Gastroesophageal sphincter (tissue), 3 donors: ENCODE results near the gene WNK4.

Experiments used
- CTCF ChIP-seq, 4 experiments: fragments of 200-600 bp in 2 of 4; fragments of 450-650 bp in 2 of 4; sonication (generic) in 1 of 4; IDR thresholded peaks; one replicate each; pipeline ENCODE4 v1.5.1; 2017 to 2019; ENCODE audit warnings: antibody characterized with exemption in 4 of 4, mild to moderate bottlenecking in 2 of 4, moderate library complexity in 2 of 4
- EP300 ChIP-seq: sonication (generic); formaldehyde crosslinking; IDR thresholded peaks from one replicate; pipeline ENCODE4 v1.6.1; 2017; ENCODE audit warnings: antibody characterized with exemption, mild to moderate bottlenecking

GRCh38 chr17:42750739-42751344, 29.6 kb upstream of the WNK4 start:
- TF ChIP-seq CTCF (IDR thresholded peaks at IDR 0.05) (no peak), EP300 (no peak)
